22Rv1 (cell line): ENCODE measurements around the gene AACS.

ENCODE experiments used
- ZFX ChIP-seq: fragments of 450-650 bp; IDR thresholded peaks from 2 replicates; pipeline ENCODE4 v1.6.1; 2017; ENCODE audit warnings: antibody characterized with exemption, borderline replicate concordance
- TF ChIP-seq, protein P1 (sequence below): fragments of 450-650 bp; IDR thresholded peaks from 2 replicates; pipeline ENCODE4 v1.5.1; 2017; ENCODE audit warnings: mild to moderate bottlenecking

DNA sequence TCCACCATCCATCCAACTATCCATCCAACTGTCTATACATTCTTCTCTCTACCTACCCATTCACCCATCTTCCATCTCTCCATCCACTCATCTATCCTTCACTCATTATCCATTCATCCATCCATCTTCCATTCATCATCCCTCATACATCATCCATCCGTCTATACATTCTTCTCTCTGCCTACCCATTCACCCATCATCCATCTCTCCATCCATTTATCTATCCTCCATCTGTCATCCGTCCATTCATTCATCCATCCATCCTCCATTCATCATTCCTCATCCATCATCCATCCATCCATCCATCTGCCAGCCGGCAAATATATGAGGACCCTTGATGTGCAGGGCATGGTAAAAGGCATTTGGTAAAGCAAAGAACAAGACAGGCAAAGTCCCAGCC is 25.2 kb downstream of the AACS start:
- TF ChIP-seq ZFX, result no peak
- TF ChIP-seq, protein P1, sequence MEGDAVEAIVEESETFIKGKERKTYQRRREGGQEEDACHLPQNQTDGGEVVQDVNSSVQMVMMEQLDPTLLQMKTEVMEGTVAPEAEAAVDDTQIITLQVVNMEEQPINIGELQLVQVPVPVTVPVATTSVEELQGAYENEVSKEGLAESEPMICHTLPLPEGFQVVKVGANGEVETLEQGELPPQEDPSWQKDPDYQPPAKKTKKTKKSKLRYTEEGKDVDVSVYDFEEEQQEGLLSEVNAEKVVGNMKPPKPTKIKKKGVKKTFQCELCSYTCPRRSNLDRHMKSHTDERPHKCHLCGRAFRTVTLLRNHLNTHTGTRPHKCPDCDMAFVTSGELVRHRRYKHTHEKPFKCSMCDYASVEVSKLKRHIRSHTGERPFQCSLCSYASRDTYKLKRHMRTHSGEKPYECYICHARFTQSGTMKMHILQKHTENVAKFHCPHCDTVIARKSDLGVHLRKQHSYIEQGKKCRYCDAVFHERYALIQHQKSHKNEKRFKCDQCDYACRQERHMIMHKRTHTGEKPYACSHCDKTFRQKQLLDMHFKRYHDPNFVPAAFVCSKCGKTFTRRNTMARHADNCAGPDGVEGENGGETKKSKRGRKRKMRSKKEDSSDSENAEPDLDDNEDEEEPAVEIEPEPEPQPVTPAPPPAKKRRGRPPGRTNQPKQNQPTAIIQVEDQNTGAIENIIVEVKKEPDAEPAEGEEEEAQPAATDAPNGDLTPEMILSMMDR, result no peak
